ENCODE data around the gene SLC47A2. TPM values are rescaled to one million over a fixed set of nuclear protein-coding genes. Genes with fewer than 3 reads are reported as not detected.

Gene SLC47A2
- total and polyA plus RNA-seq, 2 experiments from 2014 or later = not detected

- peaks cover 77% of the 10 kb centered on the region for H3K36me3 Mint-ChIP-seq (ENCODE audit: low read depth)
- no peaks in the 10 kb centered on the region for H3K9me2 ChIP-seq (ENCODE audit: insufficient read depth)
- H3K79me2 ChIP-seq (replicated peaks; ENCODE audit: insufficient read depth) = no peaks in the 10 kb centered on the region
- no peaks in the 10 kb centered on the region for H4K20me1 ChIP-seq (replicated peaks; ENCODE audit: insufficient read depth)
- H3K36me3 ChIP-seq (ENCODE audit: insufficient read depth) = peaks cover 14% of the 10 kb centered on the region; the same call in 1 of the 2 replicates
- peaks cover 9% of the 10 kb centered on the region for H3K27me3 Mint-ChIP-seq (ENCODE audit: insufficient read depth, low read depth, poor library complexity)
- no peaks in the 10 kb centered on the region for H3K4me1 ChIP-seq (ENCODE audit: insufficient read depth)
- no peak overlapping the region for H3K27ac ChIP-seq (ENCODE audit: low read depth)
- H2AFZ ChIP-seq = no peak overlapping the region
- ATAC-seq (no peak), DNase-seq (ENCODE audit: low spot score) (no peak)
- H3K4me1 Mint-ChIP-seq = no peaks in the 10 kb centered on the region
- peaks cover 69% of the 10 kb centered on the region for H3K9me3 Mint-ChIP-seq
- H3K4me2 ChIP-seq = no peak overlapping the region
- H3K4me3 ChIP-seq = no peak overlapping the region
- TF ChIP-seq REST (IDR thresholded peaks at IDR 0.05; ENCODE audit: unreplicated experiment) (no peak), ETS1 (IDR thresholded peaks at IDR 0.05) (no peak), STAT1 (IDR thresholded peaks at IDR 0.05; ENCODE audit: unreplicated experiment) (no peak), JUNB (IDR thresholded peaks at IDR 0.05; ENCODE audit: unreplicated experiment) (no peak), CTCF (conservative IDR thresholded peaks at IDR 0.05; ENCODE audit: low read depth in 2 of 2) (no peak), EZH2phosphoT487 (IDR thresholded peaks at IDR 0.05; ENCODE audit: unreplicated experiment) (no peak), ZNF331 (CRISPR knock-in tag; IDR thresholded peaks at IDR 0.05; ENCODE audit: low read depth) (no peak), ZNF462 (CRISPR knock-in tag; IDR thresholded peaks at IDR 0.05) (no peak), ZNF114 (CRISPR knock-in tag; IDR thresholded peaks at IDR 0.05) (no peak), EZH2 (IDR thresholded peaks at IDR 0.05; ENCODE audit: low read depth, unreplicated experiment) (no peak), NANOG (IDR thresholded peaks at IDR 0.05; ENCODE audit: borderline replicate concordance) (no peak), POLR2AphosphoS5 (IDR thresholded peaks at IDR 0.05; ENCODE audit: low read depth) (no peak), CREB1 (CRISPR knock-in tag; IDR thresholded peaks at IDR 0.05; ENCODE audit: low read depth) (no peak)
- H3K27ac Mint-ChIP-seq = no peak overlapping the region
- no peak overlapping the region for H3K4me3 Mint-ChIP-seq
- no peaks in the 10 kb centered on the region for H3F3A ChIP-seq (replicated peaks; ENCODE audit: low read depth)
- no peaks in the 10 kb centered on the region for H3K27me3 ChIP-seq (ENCODE audit: insufficient read depth)
Measured at GRCh38 chr17:19683117-19683516, 33.3 kb downstream of the SLC47A2 start.
